ENCODE results near the gene SKOR1. TPM values are rescaled to one million over a fixed set of nuclear protein-coding genes. Genes with fewer than 3 reads are reported as not detected.

Gene SKOR1
- total and polyA plus RNA-seq, 10 of the 15 experiments (the other 5 are each of a cell fraction or from before 2014, with no cell fraction given), result 0.04 to 0.36 (median 0.10) TPM; not detected in 4

GRCh38 chr15:67841513-67841762 is 16.1 kb downstream of the SKOR1 start:
- peak overlapping the region; percentile 85 for H3K4me3 ChIP-seq
- peaks cover 13% of the 10 kb centered on the region for H3K4me1 ChIP-seq (ENCODE audit: control insufficient read depth, insufficient read depth, low read length)
- no peaks in the 10 kb centered on the region for H3K36me3 ChIP-seq (ENCODE audit: control insufficient read depth in 2 of 2, insufficient read depth in 2 of 2, low read length in 1 of 2)
- WGBS (ENCODE audit: insufficient coverage, insufficient replicate concordance, low lambda C conversion rate, missing lambda C conversion rate), result 8% methylated on average over 4 of the region's 4 CpGs
- POLR2A ChIA-PET, result interaction anchor here (0.6 to 1.9 kb wide), 9 partner anchors 12 to 351 kb away, joined by 3 to 17 read pairs (median 3); partner anchors contain the start of gene C15orf61
- H4K20me1 ChIP-seq (ENCODE audit: control insufficient read depth, insufficient read depth), result no peaks in the 10 kb centered on the region
- peak overlapping the region; percentile 95 for H3K4me2 ChIP-seq (ENCODE audit: control insufficient read depth, insufficient read depth)
- in situ Hi-C loops (cut with MboI), result no loop called here
- no peak overlapping the region for H3K27ac ChIP-seq (ENCODE audit: control insufficient read depth, insufficient read depth)
- CTCF ChIA-PET, result interaction anchor here (0.6 to 2.6 kb wide), 9 partner anchors 9 to 879 kb away, joined by 3 to 12 read pairs (median 4); no protein-coding TSS in a partner anchor
- no peak for TF ChIP-seq GABPA (IDR thresholded peaks at IDR 0.05; ENCODE audit: low read depth)
- no peak for TF ChIP-seq EED (IDR thresholded peaks at IDR 0.05; ENCODE audit: low read depth)
- TF ChIP-seq KDM1A (IDR thresholded peaks at IDR 0.05; ENCODE audit: borderline replicate concordance), result no peak
- TF ChIP-seq SUZ12 (IDR thresholded peaks at IDR 0.05; ENCODE audit: unreplicated experiment), result no peak
- no peak for TF ChIP-seq RCOR1 (conservative IDR thresholded peaks at IDR 0.05; ENCODE audit: low read depth, low read length)
- TF ChIP-seq WRNIP1 (IDR thresholded peaks at IDR 0.05; ENCODE audit: borderline replicate concordance, low read depth, low read length), result no peak
- TF ChIP-seq, protein P1, sequence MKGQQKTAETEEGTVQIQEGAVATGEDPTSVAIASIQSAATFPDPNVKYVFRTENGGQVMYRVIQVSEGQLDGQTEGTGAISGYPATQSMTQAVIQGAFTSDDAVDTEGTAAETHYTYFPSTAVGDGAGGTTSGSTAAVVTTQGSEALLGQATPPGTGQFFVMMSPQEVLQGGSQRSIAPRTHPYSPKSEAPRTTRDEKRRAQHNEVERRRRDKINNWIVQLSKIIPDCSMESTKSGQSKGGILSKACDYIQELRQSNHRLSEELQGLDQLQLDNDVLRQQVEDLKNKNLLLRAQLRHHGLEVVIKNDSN (IDR thresholded peaks at IDR 0.05; ENCODE audit: borderline replicate concordance, extremely low read length, insufficient read depth, low read depth, low read length), result no peak
- no peak for TF ChIP-seq MYB (IDR thresholded peaks at IDR 0.05; ENCODE audit: borderline replicate concordance, low read depth, low read length)
- no peak for TF ChIP-seq SIX5 (IDR thresholded peaks at IDR 0.05; ENCODE audit: low read depth, low read length, severe bottlenecking)
- TF ChIP-seq HDAC2 (IDR thresholded peaks at IDR 0.05), result no peak
- TF ChIP-seq, protein P2, sequence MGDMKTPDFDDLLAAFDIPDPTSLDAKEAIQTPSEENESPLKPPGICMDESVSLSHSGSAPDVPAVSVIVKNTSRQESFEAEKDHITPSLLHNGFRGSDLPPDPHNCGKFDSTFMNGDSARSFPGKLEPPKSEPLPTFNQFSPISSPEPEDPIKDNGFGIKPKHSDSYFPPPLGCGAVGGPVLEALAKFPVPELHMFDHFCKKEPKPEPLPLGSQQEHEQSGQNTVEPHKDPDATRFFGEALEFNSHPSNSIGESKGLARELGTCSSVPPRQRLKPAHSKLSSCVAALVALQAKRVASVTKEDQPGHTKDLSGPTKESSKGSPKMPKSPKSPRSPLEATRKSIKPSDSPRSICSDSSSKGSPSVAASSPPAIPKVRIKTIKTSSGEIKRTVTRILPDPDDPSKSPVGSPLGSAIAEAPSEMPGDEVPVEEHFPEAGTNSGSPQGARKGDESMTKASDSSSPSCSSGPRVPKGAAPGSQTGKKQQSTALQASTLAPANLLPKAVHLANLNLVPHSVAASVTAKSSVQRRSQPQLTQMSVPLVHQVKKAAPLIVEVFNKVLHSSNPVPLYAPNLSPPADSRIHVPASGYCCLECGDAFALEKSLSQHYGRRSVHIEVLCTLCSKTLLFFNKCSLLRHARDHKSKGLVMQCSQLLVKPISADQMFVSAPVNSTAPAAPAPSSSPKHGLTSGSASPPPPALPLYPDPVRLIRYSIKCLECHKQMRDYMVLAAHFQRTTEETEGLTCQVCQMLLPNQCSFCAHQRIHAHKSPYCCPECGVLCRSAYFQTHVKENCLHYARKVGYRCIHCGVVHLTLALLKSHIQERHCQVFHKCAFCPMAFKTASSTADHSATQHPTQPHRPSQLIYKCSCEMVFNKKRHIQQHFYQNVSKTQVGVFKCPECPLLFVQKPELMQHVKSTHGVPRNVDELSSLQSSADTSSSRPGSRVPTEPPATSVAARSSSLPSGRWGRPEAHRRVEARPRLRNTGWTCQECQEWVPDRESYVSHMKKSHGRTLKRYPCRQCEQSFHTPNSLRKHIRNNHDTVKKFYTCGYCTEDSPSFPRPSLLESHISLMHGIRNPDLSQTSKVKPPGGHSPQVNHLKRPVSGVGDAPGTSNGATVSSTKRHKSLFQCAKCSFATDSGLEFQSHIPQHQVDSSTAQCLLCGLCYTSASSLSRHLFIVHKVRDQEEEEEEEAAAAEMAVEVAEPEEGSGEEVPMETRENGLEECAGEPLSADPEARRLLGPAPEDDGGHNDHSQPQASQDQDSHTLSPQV (IDR thresholded peaks at IDR 0.05), result no peak
- no peak for TF ChIP-seq CREB1 (IDR thresholded peaks at IDR 0.05; ENCODE audit: low read depth)
- TF ChIP-seq BCL11A (IDR thresholded peaks at IDR 0.05; ENCODE audit: low read depth, low read length), result no peak
- TF ChIP-seq POLR2AphosphoS2 (IDR thresholded peaks at IDR 0.05; ENCODE audit: low read depth, low read length), result no peak
- no peak for TF ChIP-seq RAD21 (IDR thresholded peaks at IDR 0.05; ENCODE audit: insufficient read depth, low read depth, low read length)
- TF ChIP-seq RFX5 (IDR thresholded peaks at IDR 0.05; ENCODE audit: low read depth, low read length), result no peak
- TF ChIP-seq SRF (IDR thresholded peaks at IDR 0.05; ENCODE audit: low read depth in 2 of 2, low read length in 2 of 2), result no peak
- TF ChIP-seq, protein P3, sequence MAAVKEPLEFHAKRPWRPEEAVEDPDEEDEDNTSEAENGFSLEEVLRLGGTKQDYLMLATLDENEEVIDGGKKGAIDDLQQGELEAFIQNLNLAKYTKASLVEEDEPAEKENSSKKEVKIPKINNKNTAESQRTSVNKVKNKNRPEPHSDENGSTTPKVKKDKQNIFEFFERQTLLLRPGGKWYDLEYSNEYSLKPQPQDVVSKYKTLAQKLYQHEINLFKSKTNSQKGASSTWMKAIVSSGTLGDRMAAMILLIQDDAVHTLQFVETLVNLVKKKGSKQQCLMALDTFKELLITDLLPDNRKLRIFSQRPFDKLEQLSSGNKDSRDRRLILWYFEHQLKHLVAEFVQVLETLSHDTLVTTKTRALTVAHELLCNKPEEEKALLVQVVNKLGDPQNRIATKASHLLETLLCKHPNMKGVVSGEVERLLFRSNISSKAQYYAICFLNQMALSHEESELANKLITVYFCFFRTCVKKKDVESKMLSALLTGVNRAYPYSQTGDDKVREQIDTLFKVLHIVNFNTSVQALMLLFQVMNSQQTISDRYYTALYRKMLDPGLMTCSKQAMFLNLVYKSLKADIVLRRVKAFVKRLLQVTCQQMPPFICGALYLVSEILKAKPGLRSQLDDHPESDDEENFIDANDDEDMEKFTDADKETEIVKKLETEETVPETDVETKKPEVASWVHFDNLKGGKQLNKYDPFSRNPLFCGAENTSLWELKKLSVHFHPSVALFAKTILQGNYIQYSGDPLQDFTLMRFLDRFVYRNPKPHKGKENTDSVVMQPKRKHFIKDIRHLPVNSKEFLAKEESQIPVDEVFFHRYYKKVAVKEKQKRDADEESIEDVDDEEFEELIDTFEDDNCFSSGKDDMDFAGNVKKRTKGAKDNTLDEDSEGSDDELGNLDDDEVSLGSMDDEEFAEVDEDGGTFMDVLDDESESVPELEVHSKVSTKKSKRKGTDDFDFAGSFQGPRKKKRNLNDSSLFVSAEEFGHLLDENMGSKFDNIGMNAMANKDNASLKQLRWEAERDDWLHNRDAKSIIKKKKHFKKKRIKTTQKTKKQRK (IDR thresholded peaks at IDR 0.05; ENCODE audit: low read depth, low read length), result no peak
- no TSS peak for BruUV-seq (replicated peaks)
- ATAC-seq (no peak), DNase-seq (ENCODE audit: low read depth, low spot score) (no peak), FAIRE-seq (no peak)
- H3K9ac ChIP-seq (ENCODE audit: control insufficient read depth, insufficient read depth, low read length), result peak overlapping the region; percentile 84
- RAD21 ChIA-PET (ENCODE audit: unreplicated experiment), result interaction anchor here (0.6 to 2.0 kb wide), 11 partner anchors 9 to 387 kb away, joined by 3 to 28 read pairs (median 6); no protein-coding TSS in a partner anchor
- H3K27me3 ChIP-seq (replicated peaks in 1 of 2; ENCODE audit: control insufficient read depth in 2 of 2, insufficient read depth in 2 of 2, low read length in 1 of 2), result no peaks in the 10 kb centered on the region
- H3K9me3 ChIP-seq (replicated peaks; ENCODE audit: control insufficient read depth, insufficient read depth, low read length), result no peaks in the 10 kb centered on the region
- no peaks in the 10 kb centered on the region; the same call in 1 of the 2 replicates for H3K79me2 ChIP-seq (ENCODE audit: control insufficient read depth, insufficient read depth, low read length)
- H2AFZ ChIP-seq (ENCODE audit: control insufficient read depth, low read depth, low read length), result peak overlapping the region; percentile 40
- intact Hi-C loops (cut with micrococcal nuclease; ENCODE audit: unreplicated experiment), result loop anchor here (2.0 to 10.0 kb wide), 4 partner anchors 21 to 757 kb away; partner anchors contain the start of gene C15orf61
- SMC1A ChIA-PET (ENCODE audit: uncharacterized antibody, unreplicated experiment), result interaction anchor here (1.0 to 2.5 kb wide), 10 partner anchors 9 to 384 kb away, joined by 3 to 29 read pairs (median 4); no protein-coding TSS in a partner anchor

Measured in GM12878 (cell line).